GM10248 (cell line): Measurements from ENCODE around the gene SLC5A3.

Experiments used
- CTCF ChIA-PET: fragments of 300-600 bp; sonication (Branson Sonifier 250); formaldehyde crosslinking; extraction: SDS; loops from one replicate; lab custom pipeline; 2021; ENCODE audit warnings: antibody characterized with exemption; lab: Yijun Ruan, JAX
- POLR2A ChIA-PET: fragments of 350-650 bp; sonication (Branson Sonifier 250); formaldehyde crosslinking; extraction: SDS; loops from one replicate; lab custom pipeline; 2020; ENCODE audit warnings: antibody characterized with exemption; lab: Yijun Ruan, JAX
- DNase-seq: peaks from one replicate; pipeline ENCODE4 v3.0.0; 2012; ENCODE audit errors: extremely low spot score
- TF ChIP-seq, protein P1 (sequence below): IDR thresholded peaks from 2 replicates; pipeline ENCODE4 v1.5.1; 2012; ENCODE audit warnings: mild to moderate bottlenecking, low read depth; ENCODE audit errors: extremely low read depth, missing control alignments, control extremely low read depth

SLC5A3 gene

GRCh38 chr21:34091032-34091431 lies 17.7 kb downstream of the SLC5A3 start:
- CTCF ChIA-PET: interaction anchor here (0.7 to 2.3 kb wide), 10 partner anchors 9 to 167 kb away, joined by 3 to 13 read pairs (median 4); no protein-coding TSS in a partner anchor
- POLR2A ChIA-PET: interaction anchor here (1.0 kb wide), 1 partner anchor 17 kb away, joined by 3 read pairs; no protein-coding TSS in a partner anchor
- no peak for DNase-seq
- TF ChIP-seq, protein P1, sequence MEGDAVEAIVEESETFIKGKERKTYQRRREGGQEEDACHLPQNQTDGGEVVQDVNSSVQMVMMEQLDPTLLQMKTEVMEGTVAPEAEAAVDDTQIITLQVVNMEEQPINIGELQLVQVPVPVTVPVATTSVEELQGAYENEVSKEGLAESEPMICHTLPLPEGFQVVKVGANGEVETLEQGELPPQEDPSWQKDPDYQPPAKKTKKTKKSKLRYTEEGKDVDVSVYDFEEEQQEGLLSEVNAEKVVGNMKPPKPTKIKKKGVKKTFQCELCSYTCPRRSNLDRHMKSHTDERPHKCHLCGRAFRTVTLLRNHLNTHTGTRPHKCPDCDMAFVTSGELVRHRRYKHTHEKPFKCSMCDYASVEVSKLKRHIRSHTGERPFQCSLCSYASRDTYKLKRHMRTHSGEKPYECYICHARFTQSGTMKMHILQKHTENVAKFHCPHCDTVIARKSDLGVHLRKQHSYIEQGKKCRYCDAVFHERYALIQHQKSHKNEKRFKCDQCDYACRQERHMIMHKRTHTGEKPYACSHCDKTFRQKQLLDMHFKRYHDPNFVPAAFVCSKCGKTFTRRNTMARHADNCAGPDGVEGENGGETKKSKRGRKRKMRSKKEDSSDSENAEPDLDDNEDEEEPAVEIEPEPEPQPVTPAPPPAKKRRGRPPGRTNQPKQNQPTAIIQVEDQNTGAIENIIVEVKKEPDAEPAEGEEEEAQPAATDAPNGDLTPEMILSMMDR: no peak

DNA sequence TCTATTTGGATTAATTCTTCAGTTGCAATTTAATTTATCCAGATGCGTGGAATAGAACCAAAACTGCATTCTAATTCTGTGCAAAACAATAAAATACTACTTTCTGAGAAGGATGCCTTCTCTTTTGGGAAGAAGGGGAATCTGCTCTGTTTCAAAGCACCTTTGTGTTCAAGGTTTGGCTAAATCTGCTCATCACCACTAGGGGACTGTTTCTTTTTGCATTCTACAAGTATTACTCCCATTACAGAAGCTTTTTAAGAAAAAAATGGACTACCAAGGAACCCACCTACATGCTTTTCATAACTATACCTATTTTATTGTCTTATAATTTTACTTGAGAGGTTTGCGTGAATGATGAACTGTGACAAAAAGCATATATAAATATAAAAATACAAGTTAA lies 18.2 kb downstream of the SLC5A3 start:
- no peak for DNase-seq
- ChIA-PET POLR2A (interaction anchor here (1.0 kb wide), 1 partner anchor 18 kb away, joined by 3 read pairs; no protein-coding TSS in a partner anchor), CTCF (interaction anchor here (0.7 to 2.3 kb wide), 8 partner anchors 9 to 168 kb away, joined by 3 to 16 read pairs (median 4); no protein-coding TSS in a partner anchor)

GRCh38 chr21:34092262-34092921 lies 19.0 kb downstream of the SLC5A3 start:
- no peak for DNase-seq
- ChIA-PET POLR2A (interaction anchor here (0.9 kb wide), 1 partner anchor 18 kb away, joined by 5 read pairs; no protein-coding TSS in a partner anchor), CTCF (interaction anchor here (0.9 to 2.3 kb wide), 13 partner anchors 9 to 169 kb away, joined by 3 to 16 read pairs (median 5); partner anchors contain the start of genes MRPS6 and SLC5A3)
- TF ChIP-seq, protein P1: no peak

More for the DNA sequence above, 18.2 kb downstream of the SLC5A3 start:
- TF ChIP-seq, protein P1: peak; percentile 6

- DNase-seq: no peak
- TF ChIP-seq, protein P1: no peak
- CTCF ChIA-PET: interaction anchor here (0.9 to 2.3 kb wide), 11 partner anchors 8 to 170 kb away, joined by 3 to 16 read pairs (median 6); partner anchors contain the start of genes MRPS6 and SLC5A3
- POLR2A ChIA-PET: interaction anchor here (0.9 kb wide), 1 partner anchor 19 kb away, joined by 5 read pairs; no protein-coding TSS in a partner anchor
Measured at GRCh38 chr21:34093083-34093482, 19.7 kb downstream of the SLC5A3 start.

- CTCF ChIA-PET: interaction anchor here (0.8 to 1.6 kb wide), 5 partner anchors 13 to 22 kb away, joined by 3 to 6 read pairs (median 3); no protein-coding TSS in a partner anchor
- POLR2A ChIA-PET: no interaction called here
- DNase-seq: no peak
- TF ChIP-seq, protein P1: no peak
Measured at GRCh38 chr21:34094949-34095348, 21.6 kb downstream of the SLC5A3 start.

DNA sequence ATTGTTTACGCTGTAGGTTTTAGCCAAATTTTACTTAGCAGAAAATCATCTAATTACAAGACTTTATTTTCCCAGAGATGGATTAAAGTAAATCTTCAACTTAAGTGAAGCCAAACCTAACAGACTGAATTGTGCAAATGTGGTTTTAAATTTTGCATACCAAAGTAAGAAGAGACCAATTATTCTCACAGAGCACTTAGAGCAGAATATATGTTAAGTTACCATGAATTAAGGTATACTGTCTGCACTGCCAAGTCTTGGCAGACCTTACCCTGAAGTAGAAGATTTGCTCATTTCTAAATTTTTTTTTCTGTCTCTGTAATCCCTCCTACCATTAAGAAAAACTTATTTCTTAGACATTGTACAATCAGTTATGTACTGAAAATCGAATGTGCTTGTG lies 24.1 kb downstream of the SLC5A3 start:
- POLR2A ChIA-PET: no interaction called here
- TF ChIP-seq, protein P1: no peak
- CTCF ChIA-PET: no interaction called here
- DNase-seq: no peak
